ENCODE measurements around the gene ENPP6. TPM values are rescaled to one million over a fixed set of nuclear protein-coding genes. Genes with fewer than 3 reads are reported as not detected.
"Not testable (repeated sequence)": the region's sequence is repeated elsewhere in the genome, so short reads cannot be mapped to it uniquely, and the experiment has no call there.

Gene ENPP6
- total RNA-seq, 1 donor from 2014 or later, result 2.5 TPM

DNA sequence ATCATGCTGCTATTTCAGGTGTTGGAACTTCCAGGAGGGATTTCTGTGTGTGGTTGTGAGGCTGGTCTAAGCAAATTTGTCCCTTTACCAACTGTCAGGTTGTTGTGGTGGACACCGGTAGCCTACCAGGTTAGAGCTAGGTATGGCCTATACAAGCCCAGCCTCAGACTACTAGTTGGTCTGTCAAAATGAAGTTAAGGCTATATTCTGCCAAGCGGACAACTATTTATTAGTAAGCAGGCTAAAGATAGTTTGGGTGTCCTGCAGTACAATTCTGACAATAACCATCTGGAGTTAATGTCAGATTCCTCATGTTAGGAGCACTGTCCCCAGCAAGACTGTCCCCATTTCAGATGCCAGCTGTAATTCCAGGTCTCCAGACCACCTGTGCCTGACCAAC is 13.9 kb upstream of the ENPP6 start:
- intact Hi-C loops (cut with micrococcal nuclease), result loop anchor here (5.0 to 10.0 kb wide), 2 partner anchors 574 to 593 kb away; partner anchors contain the start of genes ACSL1, RWDD4 and TRAPPC11
- peaks cover 22% of the 10 kb centered on the region for H3K9me3 Mint-ChIP-seq
- peak overlapping the region; percentile 12 for H3K4me3 Mint-ChIP-seq
- peaks cover 93% of the 10 kb centered on the region for H3K4me1 Mint-ChIP-seq (ENCODE audit: low read depth)
- DNase-seq (ENCODE audit: low spot score), result no peak
- H3K27me3 Mint-ChIP-seq (ENCODE audit: insufficient read depth), result no peaks in the 10 kb centered on the region
- H3K36me3 Mint-ChIP-seq (ENCODE audit: low read depth), result peaks cover 10% of the 10 kb centered on the region
- no peak overlapping the region for H3K27ac Mint-ChIP-seq

GRCh38 chr4:184228056-184228705 is 10.5 kb upstream of the ENPP6 start:
- H3K27ac Mint-ChIP-seq, result peak overlapping the region; percentile 2
- peaks cover 63% of the 10 kb centered on the region for H3K4me1 Mint-ChIP-seq (ENCODE audit: low read depth)
- intact Hi-C loops (cut with micrococcal nuclease), result no loop called here
- H3K27me3 Mint-ChIP-seq (ENCODE audit: insufficient read depth), result peaks cover 2% of the 10 kb centered on the region
- no peak for DNase-seq (ENCODE audit: low spot score)
- H3K36me3 Mint-ChIP-seq (ENCODE audit: low read depth), result peaks cover 9% of the 10 kb centered on the region
- H3K4me3 Mint-ChIP-seq, result no peak overlapping the region
- H3K9me3 Mint-ChIP-seq, result peaks cover 26% of the 10 kb centered on the region

DNA sequence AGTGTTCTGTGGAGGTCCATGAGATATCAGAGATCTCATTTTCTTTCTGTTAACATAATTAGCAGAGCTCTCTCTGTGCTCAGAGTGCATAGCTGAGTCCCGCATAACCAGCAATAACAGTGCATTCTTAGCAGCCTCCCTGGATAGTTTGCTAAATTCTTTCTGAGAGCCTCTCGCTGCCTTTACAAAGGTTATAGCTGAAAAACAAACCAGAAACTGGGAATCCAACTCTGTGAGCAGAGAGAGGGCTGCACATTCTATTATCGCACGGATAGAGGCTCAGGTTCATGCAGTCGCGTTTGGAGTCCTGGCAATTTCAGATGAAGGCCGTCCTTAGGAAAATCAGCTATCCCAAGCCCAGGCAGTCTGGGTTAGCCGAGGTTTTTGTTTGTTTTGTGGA is 1.2 kb downstream of the ENPP6 start:
- Mint-ChIP-seq H3K27ac (no peak overlapping the region), H3K36me3 (ENCODE audit: low read depth) (peaks cover 2% of the 10 kb centered on the region), H3K4me3 (no peak overlapping the region), H3K27me3 (ENCODE audit: insufficient read depth) (no peaks in the 10 kb centered on the region), H3K9me3 (peaks cover 3% of the 10 kb centered on the region), H3K4me1 (ENCODE audit: low read depth) (no peaks in the 10 kb centered on the region)
- no peak for DNase-seq (ENCODE audit: low spot score)
- intact Hi-C loops (cut with micrococcal nuclease), result no loop called here

- H3K27ac Mint-ChIP-seq, result no peak overlapping the region
- H3K9me3 Mint-ChIP-seq, result no peaks in the 10 kb centered on the region
- no peaks in the 10 kb centered on the region for H3K4me1 Mint-ChIP-seq (ENCODE audit: low read depth)
- peaks cover 2% of the 10 kb centered on the region for H3K36me3 Mint-ChIP-seq (ENCODE audit: low read depth)
- intact Hi-C loops (cut with micrococcal nuclease), result no loop called here
- DNase-seq (ENCODE audit: low spot score), result no peak
- H3K4me3 Mint-ChIP-seq, result no peak overlapping the region
- no peaks in the 10 kb centered on the region for H3K27me3 Mint-ChIP-seq (ENCODE audit: insufficient read depth)
These were observed 1.9 kb downstream of the ENPP6 start for GRCh38 chr4:184215709-184216328.

DNA sequence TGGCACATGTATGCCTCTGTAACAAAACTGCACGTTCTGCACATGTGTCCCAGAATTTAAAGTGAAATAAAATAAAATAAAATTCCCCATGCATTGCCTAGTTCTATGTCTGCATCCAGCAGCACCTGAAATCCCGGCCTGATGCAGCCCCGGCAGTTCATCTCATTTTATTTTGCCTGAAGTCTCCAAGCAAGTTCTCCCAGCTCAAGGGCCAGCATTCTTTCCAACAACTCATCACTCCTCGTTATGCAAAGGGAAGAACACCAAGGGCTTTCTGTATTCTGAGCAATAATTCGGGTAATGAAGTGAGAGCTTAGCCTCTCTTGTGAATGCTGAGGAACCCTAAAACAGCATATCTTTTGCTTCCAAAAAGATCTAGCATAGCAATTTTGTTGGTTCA is 2.7 kb downstream of the ENPP6 start:
- intact Hi-C loops (cut with micrococcal nuclease), result no loop called here
- Mint-ChIP-seq H3K4me3 (no peak overlapping the region), H3K4me1 (ENCODE audit: low read depth) (no peaks in the 10 kb centered on the region), H3K27me3 (ENCODE audit: insufficient read depth) (no peaks in the 10 kb centered on the region), H3K9me3 (no peaks in the 10 kb centered on the region), H3K36me3 (ENCODE audit: low read depth) (peaks cover 2% of the 10 kb centered on the region), H3K27ac (no peak overlapping the region)
- DNase-seq (ENCODE audit: low spot score), result no peak

DNA sequence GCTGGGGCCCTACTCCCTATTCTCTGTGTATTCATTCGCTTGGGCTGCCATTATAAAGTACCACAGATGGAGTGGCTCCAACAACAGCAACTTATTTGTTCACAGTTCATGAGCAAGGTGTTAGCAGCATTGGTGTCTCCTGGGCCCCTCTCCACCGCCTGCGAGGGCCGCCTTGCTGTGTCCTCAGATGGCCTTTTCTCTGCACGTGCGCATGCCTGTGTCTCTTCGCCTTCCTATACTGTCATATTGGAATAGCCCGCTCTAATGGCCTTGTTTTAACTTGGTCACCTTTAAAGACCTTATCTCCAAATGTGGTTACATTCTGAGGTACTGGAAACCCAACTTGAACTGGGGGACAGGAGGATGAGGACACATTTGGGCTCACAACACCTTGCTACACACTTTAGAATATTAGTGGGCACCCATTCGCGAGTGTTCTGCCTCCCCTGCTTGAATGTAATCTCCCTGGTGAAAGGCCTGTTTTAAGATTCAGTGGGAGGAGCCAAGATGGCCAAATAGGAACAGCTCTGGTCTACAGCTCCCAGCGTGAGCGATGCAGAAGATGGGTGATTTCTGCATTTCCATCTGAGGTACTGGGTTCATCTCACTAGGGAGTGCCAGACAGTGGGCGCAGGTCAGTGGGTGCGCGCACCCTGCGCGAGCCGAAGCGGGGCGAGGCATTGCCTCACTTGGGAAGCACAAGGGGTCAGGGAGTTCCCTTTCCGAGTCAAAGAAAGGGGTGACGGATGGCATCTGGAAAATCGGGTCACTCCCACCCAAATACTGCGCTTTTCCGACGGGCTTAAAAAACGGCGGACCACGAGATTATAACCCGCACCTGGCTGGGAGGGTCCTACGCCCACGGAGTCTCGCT is 9.7 kb downstream of the ENPP6 start:
- H3K4me3 Mint-ChIP-seq; H3K4me1 Mint-ChIP-seq (ENCODE audit: low read depth); H3K27ac Mint-ChIP-seq; intact Hi-C loops (cut with micrococcal nuclease); H3K36me3 Mint-ChIP-seq (ENCODE audit: low read depth); H3K27me3 Mint-ChIP-seq (ENCODE audit: insufficient read depth); H3K9me3 Mint-ChIP-seq; DNase-seq (ENCODE audit: low spot score): not testable (repeated sequence)

DNA sequence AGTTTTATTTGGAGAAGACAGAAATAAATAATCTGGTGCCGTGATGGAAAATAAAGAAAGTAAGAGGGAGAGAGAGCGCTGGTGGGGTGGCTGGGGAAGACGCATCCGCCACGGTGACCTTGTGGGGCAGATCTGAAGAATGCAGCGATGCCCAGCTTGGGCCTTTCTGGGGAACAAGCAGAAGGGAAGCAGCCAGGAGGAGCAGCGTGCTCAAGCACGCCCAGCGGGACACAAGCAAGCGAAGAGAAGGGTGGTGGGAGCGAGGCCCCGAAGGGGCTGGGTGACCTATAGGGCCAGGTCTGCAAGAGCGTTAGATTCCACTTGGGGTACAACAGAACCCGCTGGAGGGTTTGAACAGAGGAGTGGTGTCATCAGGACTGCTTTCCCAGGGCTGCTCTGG is 12.4 kb downstream of the ENPP6 start:
- H3K27me3 Mint-ChIP-seq (ENCODE audit: insufficient read depth), result peaks cover 5% of the 10 kb centered on the region

DNA sequence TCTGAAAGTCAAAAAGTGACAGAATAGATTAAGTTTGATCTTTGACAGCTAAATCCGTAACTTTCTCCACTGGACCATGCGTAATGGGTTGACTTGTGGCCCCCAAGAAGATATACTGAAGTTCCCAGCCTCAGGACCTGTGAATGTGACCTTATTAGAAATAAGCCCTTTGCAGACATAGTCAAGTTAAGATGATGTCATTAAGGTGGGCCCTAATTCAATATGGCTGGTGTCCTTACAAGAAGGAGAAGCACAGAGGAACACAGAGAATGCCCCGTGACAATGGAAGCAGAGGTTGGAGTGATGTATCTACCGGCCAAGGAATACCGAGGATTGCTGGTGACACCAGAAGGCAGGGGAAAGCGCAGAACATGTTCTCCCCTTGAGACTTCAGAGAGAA is 14.4 kb downstream of the ENPP6 start:
- Mint-ChIP-seq H3K4me3 (no peak overlapping the region), H3K4me1 (ENCODE audit: low read depth) (no peaks in the 10 kb centered on the region), H3K27me3 (ENCODE audit: insufficient read depth) (peaks cover 5% of the 10 kb centered on the region), H3K36me3 (ENCODE audit: low read depth) (no peaks in the 10 kb centered on the region), H3K27ac (no peak overlapping the region), H3K9me3 (no peaks in the 10 kb centered on the region)
- intact Hi-C loops (cut with micrococcal nuclease), result no loop called here
- no peak for DNase-seq (ENCODE audit: low spot score)

More for the DNA sequence above, 12.4 kb downstream of the ENPP6 start:
- Mint-ChIP-seq H3K27ac (no peak overlapping the region), H3K36me3 (ENCODE audit: low read depth) (no peaks in the 10 kb centered on the region), H3K4me1 (ENCODE audit: low read depth) (no peaks in the 10 kb centered on the region), H3K9me3 (no peaks in the 10 kb centered on the region), H3K4me3 (no peak overlapping the region)
- intact Hi-C loops (cut with micrococcal nuclease), result no loop called here
- DNase-seq (ENCODE audit: low spot score), result no peak

DNA sequence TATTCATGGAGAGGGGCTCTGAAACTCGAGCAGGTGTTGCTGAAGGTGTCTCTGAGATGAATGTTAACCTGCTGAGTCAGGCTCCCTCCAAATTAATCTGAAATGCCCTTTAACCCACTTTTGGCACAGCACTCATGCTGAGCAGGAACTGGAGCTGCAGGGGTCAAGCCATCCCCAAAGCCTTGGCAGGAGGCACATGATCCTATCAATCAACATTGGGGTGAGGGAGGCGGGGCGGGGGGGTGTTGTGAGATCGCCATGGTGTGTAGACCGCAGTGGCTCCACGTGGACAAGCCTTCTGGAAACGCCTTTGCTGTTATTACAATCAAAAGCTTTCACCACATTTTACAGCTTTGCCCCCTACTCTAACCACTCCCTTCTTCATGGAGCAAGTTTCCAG is 16.5 kb downstream of the ENPP6 start:
- Mint-ChIP-seq H3K36me3 (ENCODE audit: low read depth) (no peaks in the 10 kb centered on the region), H3K4me3 (no peak overlapping the region), H3K27me3 (ENCODE audit: insufficient read depth) (peaks cover 5% of the 10 kb centered on the region), H3K4me1 (ENCODE audit: low read depth) (no peaks in the 10 kb centered on the region), H3K9me3 (no peaks in the 10 kb centered on the region), H3K27ac (no peak overlapping the region)
- DNase-seq (ENCODE audit: low spot score), result no peak
- intact Hi-C loops (cut with micrococcal nuclease), result no loop called here

DNA sequence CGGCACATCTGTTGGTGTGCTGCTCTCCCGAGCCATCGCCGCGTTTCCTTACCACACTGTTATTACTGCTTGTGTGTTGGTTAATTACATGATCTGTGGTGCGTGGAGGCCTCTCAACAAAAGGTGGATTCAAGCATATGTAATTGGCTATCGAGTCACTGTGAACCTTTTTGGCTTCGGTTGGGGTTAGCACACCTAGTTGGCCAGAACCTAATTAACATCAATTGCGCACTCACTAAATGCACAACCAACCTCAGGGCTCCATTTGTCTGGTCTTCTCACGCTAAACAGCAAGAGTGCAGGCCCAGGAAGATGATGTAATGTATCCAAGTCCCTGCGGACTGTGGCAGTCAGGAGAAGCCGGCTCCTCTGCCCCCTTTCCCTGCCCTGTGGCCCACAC is 17.4 kb downstream of the ENPP6 start:
- no peaks in the 10 kb centered on the region for H3K4me1 Mint-ChIP-seq (ENCODE audit: low read depth)
- H3K9me3 Mint-ChIP-seq, result no peaks in the 10 kb centered on the region
- intact Hi-C loops (cut with micrococcal nuclease), result no loop called here
- H3K36me3 Mint-ChIP-seq (ENCODE audit: low read depth), result no peaks in the 10 kb centered on the region
- no peak overlapping the region for H3K4me3 Mint-ChIP-seq
- no peak overlapping the region for H3K27ac Mint-ChIP-seq
- peaks cover 4% of the 10 kb centered on the region for H3K27me3 Mint-ChIP-seq (ENCODE audit: insufficient read depth)
- DNase-seq (ENCODE audit: low spot score), result no peak

- intact Hi-C loops (cut with micrococcal nuclease), result no loop called here
- no peaks in the 10 kb centered on the region for H3K9me3 Mint-ChIP-seq
- DNase-seq (ENCODE audit: low spot score), result no peak
- no peaks in the 10 kb centered on the region for H3K36me3 Mint-ChIP-seq (ENCODE audit: low read depth)
- no peak overlapping the region for H3K4me3 Mint-ChIP-seq
- H3K27ac Mint-ChIP-seq, result no peak overlapping the region
- no peaks in the 10 kb centered on the region for H3K4me1 Mint-ChIP-seq (ENCODE audit: low read depth)
- peaks cover 5% of the 10 kb centered on the region for H3K27me3 Mint-ChIP-seq (ENCODE audit: insufficient read depth)
These were observed 17.9 kb downstream of the ENPP6 start for GRCh38 chr4:184199780-184200179.

DNA sequence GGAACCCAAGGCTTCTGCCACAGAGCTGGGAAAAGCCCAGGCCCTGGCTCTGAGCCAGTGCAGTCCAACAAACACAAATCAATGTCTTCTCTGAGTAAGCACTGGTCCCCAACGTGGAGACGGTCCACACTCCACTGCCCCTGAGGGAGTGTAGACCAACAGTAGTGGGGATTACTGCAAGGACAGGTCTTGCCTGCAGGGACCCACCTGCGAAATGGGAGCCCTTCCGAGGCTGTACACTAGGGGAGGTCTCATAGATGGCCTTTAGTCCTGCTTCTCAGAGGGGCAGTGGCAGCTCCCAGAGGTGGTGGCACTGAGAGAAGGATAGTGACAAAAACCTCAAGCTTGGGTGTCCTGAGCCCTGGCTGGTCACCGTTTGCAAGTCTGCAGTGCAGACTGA is 19.5 kb downstream of the ENPP6 start:
- no peak overlapping the region for H3K27ac Mint-ChIP-seq
- intact Hi-C loops (cut with micrococcal nuclease), result no loop called here
- H3K4me3 Mint-ChIP-seq, result no peak overlapping the region

GRCh38 chr4:184197536-184198082 is 20.1 kb downstream of the ENPP6 start:
- H3K9me3 Mint-ChIP-seq, result no peaks in the 10 kb centered on the region
- H3K4me1 Mint-ChIP-seq (ENCODE audit: low read depth), result no peaks in the 10 kb centered on the region
- no peak overlapping the region for H3K27ac Mint-ChIP-seq
- intact Hi-C loops (cut with micrococcal nuclease), result no loop called here
- no peak overlapping the region for H3K4me3 Mint-ChIP-seq
- no peak for DNase-seq (ENCODE audit: low spot score)
- peaks cover 5% of the 10 kb centered on the region for H3K27me3 Mint-ChIP-seq (ENCODE audit: insufficient read depth)
- peaks cover 2% of the 10 kb centered on the region for H3K36me3 Mint-ChIP-seq (ENCODE audit: low read depth)

More for the DNA sequence above, 19.5 kb downstream of the ENPP6 start:
- H3K4me1 Mint-ChIP-seq (ENCODE audit: low read depth), result no peaks in the 10 kb centered on the region
- H3K27me3 Mint-ChIP-seq (ENCODE audit: insufficient read depth), result peaks cover 5% of the 10 kb centered on the region
- peaks cover 2% of the 10 kb centered on the region for H3K36me3 Mint-ChIP-seq (ENCODE audit: low read depth)
- DNase-seq (ENCODE audit: low spot score), result no peak
- H3K9me3 Mint-ChIP-seq, result no peaks in the 10 kb centered on the region
